Lower leg skin (tissue), 4 donors: ENCODE results near the gene PTCD2. TPM values are rescaled to one million over a fixed set of nuclear protein-coding genes. Genes with fewer than 3 reads are reported as not detected.

Experiments used
- DNase-seq, 2 donors: peaks; one replicate each; pipeline ENCODE4 v3.0.0-alpha.2; 2019; ENCODE audit warnings: low spot score in 2 of 2
- H3K4me3 ChIP-seq: fragments of 200-600 bp; sonication (generic); 2 replicates; pipeline ENCODE4 v1.5.1; 2017; ENCODE audit warnings: mild to moderate bottlenecking, low read depth; ENCODE audit not compliant: poor library complexity, severe bottlenecking
- CTCF ChIP-seq, 3 donors: fragments of 450-650 bp; IDR thresholded peaks; one replicate each; pipeline ENCODE4 v1.5.1; 2016; ENCODE audit warnings: antibody characterized with exemption in 3 of 3, mild to moderate bottlenecking in 3 of 3, moderate library complexity in 2 of 3
- POLR2A ChIP-seq, 2 donors: fragments of 450-650 bp; IDR thresholded peaks; one replicate each; pipeline ENCODE4 v1.6.1; 2016 to 2017; ENCODE audit warnings: antibody characterized with exemption in 2 of 2, mild to moderate bottlenecking in 1 of 2, moderate library complexity in 1 of 2
- WGBS, 2 donors: methylation state at CpG; one replicate each; pipeline ENCODE4 v1.1.5; 2018; 5-methylcytosine and 5-hydroxymethylcytosine counted together
- intact Hi-C: fragments of 100-400 bp; cut with DNase I; formaldehyde crosslinking; loops from one replicate; pipeline ENCODE4 v1.15.0; 2023; ENCODE audit warnings: low total_unique reads
- total RNA-seq, 4 donors: library from RNA; depleted of rRNA; stranded (reverse); fragments of >200 nt; gene quantifications; one replicate each; pipeline ENCODE4 v1.1.0, GENCODE V29; 2016

The PTCD2 gene
- total RNA-seq, 4 donors from 2014 or later = 7.2 to 12.5 (median 7.9) TPM

- TF ChIP-seq CTCF (IDR thresholded peaks at IDR 0.05) (no peak), POLR2A (IDR thresholded peaks at IDR 0.05) (no peak)
- no peak overlapping the region for H3K4me3 ChIP-seq
- intact Hi-C loops = no loop called here
- DNase-seq = no peak
These were observed 32.9 kb downstream of the PTCD2 start for GRCh38 chr5:72353046-72353445.

DNA sequence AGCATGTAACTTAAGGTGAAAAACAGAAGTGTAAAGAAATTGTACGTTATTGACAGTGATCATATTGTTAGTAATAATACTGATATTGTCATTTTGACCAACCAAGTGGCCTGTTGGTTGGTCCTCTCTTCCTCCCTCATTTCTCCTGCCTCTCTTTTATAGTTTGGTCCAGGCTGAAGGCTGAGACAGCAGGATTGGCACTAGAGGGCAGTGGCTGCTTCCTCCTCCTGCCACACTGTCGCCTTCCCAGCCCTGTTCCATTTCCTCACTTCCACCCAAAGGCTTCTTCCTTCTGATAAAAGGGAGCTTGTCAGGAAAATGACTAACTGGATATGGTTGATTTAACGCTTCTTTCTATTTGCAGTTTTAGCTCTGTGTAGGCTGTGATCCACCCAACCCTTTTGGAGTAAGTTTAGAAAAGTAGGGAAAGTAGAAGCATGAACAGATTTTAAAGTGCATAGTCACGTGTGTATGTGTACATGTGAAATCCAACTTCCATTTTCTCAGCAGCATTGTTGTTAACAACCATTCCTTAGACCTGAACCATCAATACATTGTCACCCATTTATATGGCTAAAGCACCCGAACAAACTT lies 35.6 kb downstream of the PTCD2 start:
- DNase-seq = no peak
- TF ChIP-seq CTCF (IDR thresholded peaks at IDR 0.05) = no peak
- no peak for TF ChIP-seq POLR2A (IDR thresholded peaks at IDR 0.05)
- H3K4me3 ChIP-seq = no peak overlapping the region
- WGBS, 2 donors = 66 to 67% methylated on average over 5 of the region's 5 CpGs
- intact Hi-C loops = no loop called here

DNA sequence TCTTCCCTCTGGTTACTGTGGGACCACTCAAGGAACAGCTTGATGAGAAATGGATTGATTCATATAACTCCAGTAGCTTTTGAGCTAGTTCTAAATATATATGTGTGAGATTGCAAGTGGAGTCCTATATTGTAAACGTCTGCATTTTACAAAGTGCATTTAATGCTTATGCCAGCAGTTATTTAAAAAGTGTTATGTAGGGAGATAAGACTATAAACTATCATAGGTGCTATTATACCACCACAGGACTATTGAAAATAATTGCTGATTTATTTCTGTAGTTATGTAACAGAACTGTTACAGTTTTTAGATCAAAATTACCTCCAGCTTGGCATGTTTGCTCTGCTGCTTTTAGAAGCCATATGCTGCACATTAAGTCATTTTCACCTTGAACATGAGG lies 36.2 kb downstream of the PTCD2 start:
- no peak for DNase-seq
- H3K4me3 ChIP-seq = no peak overlapping the region
- intact Hi-C loops = no loop called here
- TF ChIP-seq POLR2A (IDR thresholded peaks at IDR 0.05) = no peak
- no peak for TF ChIP-seq CTCF (IDR thresholded peaks at IDR 0.05)
- 82 to 97% methylated on average over 1 of the region's 1 CpG for WGBS, 2 donors

DNA sequence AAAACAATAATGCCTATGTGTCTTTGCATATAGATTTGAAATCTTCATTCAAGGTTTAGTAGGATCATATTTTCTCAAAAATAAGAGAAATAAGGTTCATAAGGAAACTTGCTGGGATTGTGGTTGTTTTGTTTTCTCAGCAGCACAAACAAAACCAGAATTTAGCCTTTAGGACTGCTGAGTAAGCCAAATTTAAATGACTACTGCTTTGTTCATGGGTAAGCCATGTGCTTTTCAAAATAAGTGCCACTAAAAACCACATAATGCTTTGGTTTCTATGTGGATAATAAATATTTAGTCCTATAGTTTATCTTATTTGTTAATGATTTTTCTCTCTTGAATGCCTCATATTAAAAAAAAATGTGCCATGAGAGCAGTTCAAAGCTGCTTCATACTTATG lies 38.8 kb downstream of the PTCD2 start:
- intact Hi-C loops = no loop called here

DNA sequence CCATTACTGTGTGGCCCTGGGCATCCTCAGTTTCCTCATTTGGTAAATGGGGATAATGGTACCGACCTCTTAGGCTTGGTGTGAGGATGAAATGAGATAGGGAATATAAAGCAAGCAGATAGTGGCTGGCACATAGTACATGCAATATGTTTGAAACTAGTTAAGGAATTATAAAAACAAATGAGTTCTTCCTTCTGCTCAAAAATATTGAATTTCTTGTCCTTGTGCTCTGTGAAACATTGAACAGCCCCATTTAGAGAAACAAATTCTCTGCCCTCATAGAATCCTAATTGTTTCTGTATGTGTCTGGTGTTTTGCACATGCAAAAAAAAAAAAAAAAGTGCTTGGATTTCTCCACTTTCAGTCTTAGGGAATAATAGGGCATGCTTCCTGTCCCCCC lies 39.7 kb downstream of the PTCD2 start:
- TF ChIP-seq POLR2A (IDR thresholded peaks at IDR 0.05) (no peak), CTCF (IDR thresholded peaks at IDR 0.05) (no peak)
- no peak overlapping the region for H3K4me3 ChIP-seq
- 96 to 100% methylated on average over 1 of the region's 1 CpG for WGBS, 2 donors
- intact Hi-C loops = no loop called here
- DNase-seq = no peak

More for the DNA sequence above, 38.8 kb downstream of the PTCD2 start:
- no peak for DNase-seq
- H3K4me3 ChIP-seq = no peak overlapping the region
- TF ChIP-seq CTCF (IDR thresholded peaks at IDR 0.05) (no peak), POLR2A (IDR thresholded peaks at IDR 0.05) (no peak)

DNA sequence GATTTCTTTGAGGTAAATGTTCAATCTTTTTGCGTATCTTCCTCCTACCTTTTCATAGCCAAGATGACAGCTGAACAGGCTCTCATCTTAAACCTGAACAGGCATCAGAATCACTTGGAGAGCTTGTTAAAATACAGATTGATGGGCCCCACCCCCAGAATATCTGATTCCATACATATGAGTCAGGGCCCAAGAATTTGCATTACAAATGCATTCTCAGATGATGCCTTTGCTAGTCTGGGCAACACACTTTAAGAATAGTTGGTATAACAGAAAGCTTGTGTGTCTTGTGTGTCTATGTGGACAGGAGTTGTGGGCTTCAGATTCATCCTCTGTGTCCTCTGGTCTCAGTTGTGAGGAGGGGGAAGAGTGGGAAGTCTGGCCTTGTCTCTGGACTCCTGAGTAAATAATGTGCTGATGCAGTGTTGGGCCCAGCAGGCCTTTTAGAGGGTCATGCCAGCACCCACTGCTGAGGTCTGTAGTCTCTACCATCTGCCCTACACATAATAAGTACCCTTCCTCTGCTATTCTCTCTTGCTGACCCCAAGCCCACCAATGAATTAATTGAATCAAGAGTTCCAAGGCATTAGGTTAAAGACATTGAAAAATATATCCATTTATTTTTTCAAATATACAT lies 43.1 kb downstream of the PTCD2 start:
- no peak for TF ChIP-seq CTCF (IDR thresholded peaks at IDR 0.05)
- TF ChIP-seq POLR2A (IDR thresholded peaks at IDR 0.05) = no peak
- no peak for DNase-seq
- H3K4me3 ChIP-seq = no peak overlapping the region
- WGBS, 2 donors = 74 to 82% methylated on average over 1 of the region's 1 CpG
- intact Hi-C loops = no loop called here
